K562 (cell line): ENCODE results near the gene MYB. TPM values are rescaled to one million over a fixed set of nuclear protein-coding genes. Genes with fewer than 3 reads are reported as not detected.

Experiments
- CBX2 ChIP-seq: fragments of 200-600 bp; sonication (generic); IDR thresholded peaks from one replicate; pipeline ENCODE4 v1.6.1; 2012; ENCODE audit warnings: mild to moderate bottlenecking, low read length, inconsistent platforms; ENCODE audit not compliant: insufficient read depth, poor library complexity, severe bottlenecking
- CREM ChIP-seq: IDR thresholded peaks from 2 replicates; pipeline ENCODE4 v1.6.1; 2014; ENCODE audit warnings: antibody characterized with exemption, low read depth
- CXXC5 ChIP-seq: fragments of 250-450 bp; sonication (Bioruptor Pico); IDR thresholded peaks from 2 replicates; pipeline ENCODE4 v1.8.0; 2022; ENCODE audit warnings: inconsistent platforms, mild to moderate bottlenecking, moderate library complexity
- ERF ChIP-seq: fragments of 450-650 bp; formaldehyde crosslinking; IDR thresholded peaks from 2 replicates; pipeline ENCODE4 v1.4.0; 2020; ENCODE audit warnings: mild to moderate bottlenecking, mixed read lengths
- ETV5 ChIP-seq: sonication (generic); formaldehyde crosslinking; IDR thresholded peaks from 2 replicates; pipeline ENCODE4 v1.4.0; 2020; ENCODE audit warnings: low read depth, mild to moderate bottlenecking, missing genetic modification reagents
- FIP1L1 ChIP-seq: fragments of 200-400 bp; formaldehyde crosslinking; IDR thresholded peaks from 2 replicates; pipeline ENCODE4 v1.6.1; 2018; ENCODE audit warnings: mild to moderate bottlenecking, low read depth, low read length; ENCODE audit not compliant: poor library complexity, severe bottlenecking
- LEF1 ChIP-seq: fragments of 450-650 bp; IDR thresholded peaks from 2 replicates; pipeline ENCODE4 v1.6.1; 2016; ENCODE audit warnings: mild to moderate bottlenecking
- MTA3 ChIP-seq: fragments of 450-650 bp; formaldehyde crosslinking; IDR thresholded peaks from 2 replicates; pipeline ENCODE4 v1.6.1; 2017; ENCODE audit warnings: mild to moderate bottlenecking, borderline replicate concordance
- PPARD ChIP-seq: fragments of 250-450 bp; sonication (Bioruptor Pico); IDR thresholded peaks from 2 replicates; pipeline ENCODE4 v1.8.0; 2022; ENCODE audit warnings: inconsistent platforms, mild to moderate bottlenecking, moderate library complexity
- RBM14 ChIP-seq: fragments of 200-400 bp; formaldehyde crosslinking; IDR thresholded peaks from 2 replicates; pipeline ENCODE4 v1.6.1; 2018; ENCODE audit warnings: low read depth, mild to moderate bottlenecking, low read length, moderate library complexity, borderline replicate concordance; ENCODE audit not compliant: insufficient read depth
- TOE1 ChIP-seq, 2 experiments: fragments of 450-650 bp in 1 of 2; sonication (generic) in 1 of 2; formaldehyde crosslinking in 1 of 2; IDR thresholded peaks; 2 replicates each; pipeline versions ENCODE4 v1.7.1 to v1.8.0; 2016 to 2022; ENCODE audit warnings: borderline replicate concordance in 2 of 2, mild to moderate bottlenecking in 2 of 2, antibody characterized with exemption in 1 of 2, inconsistent platforms in 1 of 2, low read depth in 1 of 2, missing genetic modification reagents in 1 of 2, moderate library complexity in 1 of 2
- ZNF431 ChIP-seq: sonication (generic); formaldehyde crosslinking; IDR thresholded peaks from 2 replicates; pipeline ENCODE4 v1.8.0; 2022; ENCODE audit warnings: mild to moderate bottlenecking, missing genetic modification reagents
- polyA plus RNA-seq, 8 experiments: library from polyadenylated mRNA; depleted of rRNA in 4 of 8; stranded (reverse) in 5 of 8; unstranded in 3 of 8; fragments of >200 nt; fragmentation: Nextera tagmentation in 2 of 8; fragmentation: Illumina TruSeq in 1 of 8; extraction: Ambion mirVana in 2 of 8; extraction: Trizol in 1 of 8; gene quantifications; 2 replicates each; pipeline versions ENCODE4 v1.2.1 to v1.2.3, GENCODE V29; 2011 to 2014; ENCODE audit warnings: inconsistent platforms in 1 of 8, missing spikeins in 1 of 8
- total RNA-seq, 7 experiments: library from RNA; depleted of rRNA in 6 of 7; stranded (reverse); fragments of >200 nt in 6 of 7; fragmentation: Illumina TruSeq in 2 of 7; extraction: Trizol in 2 of 7; gene quantifications; 2 replicates each; pipeline versions ENCODE4 v1.2.1 to v1.2.3, GENCODE V29; 2011 to 2021; ENCODE audit warnings: low replicate concordance in 1 of 7
- TF ChIP-seq, protein P1 (sequence below): fragments of 450-650 bp; formaldehyde crosslinking; conservative IDR thresholded peaks from 2 replicates; pipeline ENCODE4 v1.4.0; 2022; ENCODE audit warnings: mild to moderate bottlenecking, missing genetic modification characterization
- TF ChIP-seq, protein P2 (sequence below): fragments of 450-650 bp; IDR thresholded peaks from 2 replicates; pipeline ENCODE4 v1.6.1; 2018; ENCODE audit not compliant: partially characterized antibody
- TF ChIP-seq, protein P3 (sequence below): sonication (generic); formaldehyde crosslinking; IDR thresholded peaks from 2 replicates; pipeline ENCODE4 v1.9.0; 2022; ENCODE audit warnings: mild to moderate bottlenecking, missing genetic modification reagents
- TF ChIP-seq, protein P4 (sequence below): fragments of 250-450 bp; sonication (Bioruptor Pico); IDR thresholded peaks from 2 replicates; pipeline ENCODE4 v1.9.0; 2021; ENCODE audit warnings: mild to moderate bottlenecking
- TF ChIP-seq, protein P5 (sequence below): IDR thresholded peaks from 2 replicates; pipeline ENCODE4 v1.6.1; 2016; ENCODE audit warnings: missing genetic modification characterization, missing compliant biosample characterization

MYB gene
- total and polyA plus RNA-seq, 9 of the 15 experiments (the other 6 are each of a cell fraction or from before 2014, with no cell fraction given) = 35.8 to 218 (median 140) TPM

DNA sequence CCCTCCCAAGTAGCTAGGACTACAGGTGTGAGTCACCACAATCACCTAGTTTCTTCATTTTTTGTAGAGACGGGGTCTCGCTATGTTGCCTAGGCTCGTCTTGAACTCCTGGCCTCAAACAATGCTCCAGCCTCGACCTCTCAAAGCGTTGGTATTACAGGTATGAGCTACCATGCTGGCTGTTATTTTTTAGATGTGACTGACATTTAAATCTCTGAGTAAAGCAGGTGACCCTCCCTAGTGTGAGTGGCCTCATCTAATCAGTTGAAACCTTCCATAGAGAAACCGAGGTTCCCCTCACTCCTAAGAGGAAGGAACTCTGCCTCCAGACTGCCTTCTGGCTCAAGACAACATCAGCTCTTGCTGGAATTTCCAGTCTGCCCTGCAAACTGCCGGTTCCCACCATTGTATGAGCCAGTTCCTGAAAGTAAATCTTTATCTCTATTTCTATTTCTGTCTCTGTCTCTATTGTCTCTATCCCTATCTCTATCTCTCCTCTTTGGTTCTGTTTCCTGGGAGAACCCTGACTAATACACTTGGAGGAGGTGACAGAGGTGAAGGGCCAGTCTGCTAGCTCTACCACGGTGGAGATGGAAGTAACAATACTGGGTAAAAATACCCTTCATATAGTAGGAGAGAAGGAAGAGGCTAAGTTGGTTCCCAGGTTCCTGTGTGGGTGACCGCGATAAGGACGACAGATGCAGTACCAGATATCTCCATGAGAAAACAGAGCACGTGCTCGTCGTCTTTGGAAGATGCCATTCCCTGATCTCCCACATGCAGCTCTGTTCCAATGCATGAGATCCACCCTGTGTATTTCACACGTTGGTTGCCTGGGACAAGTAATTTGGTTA, 81.0 kb downstream of the MYB start (continued):
- TF ChIP-seq, protein P1, sequence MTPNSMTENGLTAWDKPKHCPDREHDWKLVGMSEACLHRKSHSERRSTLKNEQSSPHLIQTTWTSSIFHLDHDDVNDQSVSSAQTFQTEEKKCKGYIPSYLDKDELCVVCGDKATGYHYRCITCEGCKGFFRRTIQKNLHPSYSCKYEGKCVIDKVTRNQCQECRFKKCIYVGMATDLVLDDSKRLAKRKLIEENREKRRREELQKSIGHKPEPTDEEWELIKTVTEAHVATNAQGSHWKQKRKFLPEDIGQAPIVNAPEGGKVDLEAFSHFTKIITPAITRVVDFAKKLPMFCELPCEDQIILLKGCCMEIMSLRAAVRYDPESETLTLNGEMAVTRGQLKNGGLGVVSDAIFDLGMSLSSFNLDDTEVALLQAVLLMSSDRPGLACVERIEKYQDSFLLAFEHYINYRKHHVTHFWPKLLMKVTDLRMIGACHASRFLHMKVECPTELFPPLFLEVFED (CRISPR knock-in tag) = no peak
- TF ChIP-seq FIP1L1 = no peak
- peak; percentile 40; the same call in 1 of the 2 replicates for TF ChIP-seq ZNF431 (CRISPR knock-in tag)
- TF ChIP-seq PPARD = no peak
- TF ChIP-seq, protein P2, sequence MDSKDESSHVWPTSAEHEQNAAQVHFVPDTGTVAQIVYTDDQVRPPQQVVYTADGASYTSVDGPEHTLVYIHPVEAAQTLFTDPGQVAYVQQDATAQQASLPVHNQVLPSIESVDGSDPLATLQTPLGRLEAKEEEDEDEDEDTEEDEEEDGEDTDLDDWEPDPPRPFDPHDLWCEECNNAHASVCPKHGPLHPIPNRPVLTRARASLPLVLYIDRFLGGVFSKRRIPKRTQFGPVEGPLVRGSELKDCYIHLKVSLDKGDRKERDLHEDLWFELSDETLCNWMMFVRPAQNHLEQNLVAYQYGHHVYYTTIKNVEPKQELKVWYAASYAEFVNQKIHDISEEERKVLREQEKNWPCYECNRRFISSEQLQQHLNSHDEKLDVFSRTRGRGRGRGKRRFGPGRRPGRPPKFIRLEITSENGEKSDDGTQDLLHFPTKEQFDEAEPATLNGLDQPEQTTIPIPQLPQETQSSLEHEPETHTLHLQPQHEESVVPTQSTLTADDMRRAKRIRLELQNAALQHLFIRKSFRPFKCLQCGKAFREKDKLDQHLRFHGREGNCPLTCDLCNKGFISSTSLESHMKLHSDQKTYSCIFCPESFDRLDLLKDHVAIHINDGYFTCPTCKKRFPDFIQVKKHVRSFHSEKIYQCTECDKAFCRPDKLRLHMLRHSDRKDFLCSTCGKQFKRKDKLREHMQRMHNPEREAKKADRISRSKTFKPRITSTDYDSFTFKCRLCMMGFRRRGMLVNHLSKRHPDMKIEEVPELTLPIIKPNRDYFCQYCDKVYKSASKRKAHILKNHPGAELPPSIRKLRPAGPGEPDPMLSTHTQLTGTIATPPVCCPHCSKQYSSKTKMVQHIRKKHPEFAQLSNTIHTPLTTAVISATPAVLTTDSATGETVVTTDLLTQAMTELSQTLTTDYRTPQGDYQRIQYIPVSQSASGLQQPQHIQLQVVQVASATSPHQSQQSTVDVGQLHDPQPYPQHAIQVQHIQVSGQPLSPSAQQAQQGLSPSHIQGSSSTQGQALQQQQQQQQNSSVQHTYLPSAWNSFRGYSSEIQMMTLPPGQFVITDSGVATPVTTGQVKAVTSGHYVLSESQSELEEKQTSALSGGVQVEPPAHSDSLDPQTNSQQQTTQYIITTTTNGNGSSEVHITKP = peak; percentile 33
- TF ChIP-seq CREM = no peak
- no peak for TF ChIP-seq MTA3
- TF ChIP-seq RBM14 = no peak
- TF ChIP-seq CBX2 = no peak
- peak; percentile 39; the same call in 1 of the 2 replicates for TF ChIP-seq LEF1
- TF ChIP-seq, protein P3, sequence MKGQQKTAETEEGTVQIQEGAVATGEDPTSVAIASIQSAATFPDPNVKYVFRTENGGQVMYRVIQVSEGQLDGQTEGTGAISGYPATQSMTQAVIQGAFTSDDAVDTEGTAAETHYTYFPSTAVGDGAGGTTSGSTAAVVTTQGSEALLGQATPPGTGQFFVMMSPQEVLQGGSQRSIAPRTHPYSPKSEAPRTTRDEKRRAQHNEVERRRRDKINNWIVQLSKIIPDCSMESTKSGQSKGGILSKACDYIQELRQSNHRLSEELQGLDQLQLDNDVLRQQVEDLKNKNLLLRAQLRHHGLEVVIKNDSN (CRISPR knock-in tag) = peak; percentile 54; the same call in 1 of the 2 replicates
- TF ChIP-seq ETV5 (CRISPR knock-in tag) = 0 out of 2 replicates have a peak, but pooled peaks have one; percentile 25
- TF ChIP-seq, protein P4, sequence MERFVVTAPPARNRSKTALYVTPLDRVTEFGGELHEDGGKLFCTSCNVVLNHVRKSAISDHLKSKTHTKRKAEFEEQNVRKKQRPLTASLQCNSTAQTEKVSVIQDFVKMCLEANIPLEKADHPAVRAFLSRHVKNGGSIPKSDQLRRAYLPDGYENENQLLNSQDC (CRISPR knock-in tag) = no peak
- TF ChIP-seq ERF = 0 out of 2 replicates have a peak, but pooled peaks have one; percentile 33
- TF ChIP-seq, protein P5, sequence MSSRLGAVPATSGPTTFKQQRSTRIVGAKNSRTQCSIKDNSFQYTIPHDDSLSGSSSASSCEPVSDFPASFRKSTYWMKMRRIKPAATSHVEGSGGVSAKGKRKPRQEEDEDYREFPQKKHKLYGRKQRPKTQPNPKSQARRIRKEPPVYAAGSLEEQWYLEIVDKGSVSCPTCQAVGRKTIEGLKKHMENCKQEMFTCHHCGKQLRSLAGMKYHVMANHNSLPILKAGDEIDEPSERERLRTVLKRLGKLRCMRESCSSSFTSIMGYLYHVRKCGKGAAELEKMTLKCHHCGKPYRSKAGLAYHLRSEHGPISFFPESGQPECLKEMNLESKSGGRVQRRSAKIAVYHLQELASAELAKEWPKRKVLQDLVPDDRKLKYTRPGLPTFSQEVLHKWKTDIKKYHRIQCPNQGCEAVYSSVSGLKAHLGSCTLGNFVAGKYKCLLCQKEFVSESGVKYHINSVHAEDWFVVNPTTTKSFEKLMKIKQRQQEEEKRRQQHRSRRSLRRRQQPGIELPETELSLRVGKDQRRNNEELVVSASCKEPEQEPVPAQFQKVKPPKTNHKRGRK = no peak
- TF ChIP-seq TOE1 (IDR thresholded peaks at IDR 0.05; ENCODE audit: borderline replicate concordance) = 0 out of 2 replicates have a peak, but pooled peaks have one; percentile 41
- TF ChIP-seq TOE1 (CRISPR knock-in tag; IDR thresholded peaks at IDR 0.05; ENCODE audit: borderline replicate concordance, low read depth) = no peak
- TF ChIP-seq CXXC5 (CRISPR knock-in tag) = peak; percentile 84
